OCI-LY7 (cell line): ENCODE data around the gene CMIP. TPM values are rescaled to one million over a fixed set of nuclear protein-coding genes. Genes with fewer than 3 reads are reported as not detected.

Source experiments
- BruUV-seq: library from RNA; stranded (reverse); fragments of 400-500 nt; replicated peaks from 2 replicates; lab custom pipeline; 2021; lab: Mats Ljungman, UMichigan
- CTCF ChIA-PET: fragments of 300-600 bp; sonication (Branson Sonifier 250); formaldehyde crosslinking; loops from one replicate; lab custom pipeline; 2022; ENCODE audit warnings: antibody characterized with exemption; ENCODE audit not compliant: unreplicated experiment; lab: Charles Lee
- POLR2A ChIA-PET: fragments of 300-600 bp; sonication (Branson Sonifier 250); formaldehyde crosslinking; loops from one replicate; lab custom pipeline; 2022; ENCODE audit warnings: antibody characterized with exemption; lab: Charles Lee
- DNase-seq: peaks from one replicate; pipeline ENCODE4 v3.0.0-alpha.2; 2015; ENCODE audit warnings: low spot score
- H2AFZ ChIP-seq: fragments of 200-600 bp; sonication (generic), shearing (Covaris generic); 2 replicates; pipeline ENCODE4 v1.6.1; 2014; ENCODE audit warnings: mild to moderate bottlenecking, antibody characterized with exemption, low read length, moderate library complexity
- H3K27ac ChIP-seq: fragments of 200-600 bp; sonication (generic); 2 replicates; pipeline ENCODE4 v1.5.1; 2014; ENCODE audit warnings: mixed run types, low read depth, mild to moderate bottlenecking, moderate library complexity, low read length, inconsistent platforms; ENCODE audit not compliant: poor library complexity, severe bottlenecking
- H3K36me3 ChIP-seq: fragments of 200-600 bp; sonication (generic); 2 replicates; pipeline ENCODE4 v1.6.1; 2014; ENCODE audit warnings: mild to moderate bottlenecking, antibody characterized with exemption, low read length, moderate library complexity, mixed read lengths; ENCODE audit not compliant: insufficient read depth
- H3K4me1 ChIP-seq: fragments of 200-600 bp; sonication (generic); 2 replicates; pipeline ENCODE4 v1.5.1; 2014; ENCODE audit warnings: mild to moderate bottlenecking, low read length; ENCODE audit not compliant: insufficient read depth, poor library complexity, severe bottlenecking
- H3K4me2 ChIP-seq: fragments of 200-600 bp; sonication (generic); 2 replicates; pipeline ENCODE4 v1.6.1; 2014; ENCODE audit warnings: mild to moderate bottlenecking, low read length
- H3K4me3 ChIP-seq: fragments of 200-600 bp; sonication (generic); 2 replicates; pipeline ENCODE4 v1.5.1; 2014; ENCODE audit warnings: mild to moderate bottlenecking, low read depth, low read length; ENCODE audit not compliant: poor library complexity, severe bottlenecking
- H3K79me2 ChIP-seq: fragments of 200-600 bp; sonication (generic); 2 replicates; pipeline ENCODE4 v1.6.1; 2016; ENCODE audit warnings: low read depth, mild to moderate bottlenecking, low read length, moderate library complexity, mixed read lengths; ENCODE audit not compliant: insufficient read depth
- H3K9me2 ChIP-seq: fragments of 200-600 bp; sonication (generic); 2 replicates; pipeline ENCODE4 v1.6.1; 2016; ENCODE audit warnings: mild to moderate bottlenecking, low read length, mixed read lengths; ENCODE audit not compliant: insufficient read depth
- H3K9me3 ChIP-seq: fragments of 200-600 bp; sonication (generic); 2 replicates; pipeline ENCODE4 v1.6.1; 2014; ENCODE audit warnings: mild to moderate bottlenecking, mixed run types, low read length, mixed read lengths
- H4K20me1 ChIP-seq: fragments of 200-600 bp; sonication (generic); 2 replicates; pipeline ENCODE4 v1.6.1; 2014; ENCODE audit warnings: mild to moderate bottlenecking, antibody characterized with exemption, low read length, moderate library complexity, mixed read lengths; ENCODE audit not compliant: insufficient read depth
- EZH2phosphoT487 ChIP-seq: fragments of 200-600 bp; sonication (generic); IDR thresholded peaks from 2 replicates; pipeline ENCODE4 v1.6.1; 2018; ENCODE audit warnings: low read depth, borderline replicate concordance, mild to moderate bottlenecking, mixed run types, antibody characterized with exemption, low read length, moderate library complexity, mixed read lengths
- intact Hi-C: fragments of 100-400 bp; cut with micrococcal nuclease; formaldehyde crosslinking; loops from one replicate; pipeline ENCODE4 v1.10.0; 2022; ENCODE audit not compliant: unreplicated experiment
- total RNA-seq, 2 experiments: library from RNA; depleted of rRNA in 1 of 2; stranded (reverse); fragments of >200 nt in 1 of 2; shearing (Covaris generic) in 1 of 2; gene quantifications; 2 replicates each; pipeline ENCODE4 v1.2.3, GENCODE V29; 2014 to 2022
- TF ChIP-seq, protein P1 (sequence below): fragments of 200-600 bp; sonication (generic); conservative IDR thresholded peaks from 2 replicates; pipeline ENCODE4 v1.5.1; 2014; ENCODE audit warnings: mild to moderate bottlenecking, antibody characterized with exemption, low read length, moderate library complexity, mixed read lengths

Gene CMIP
- total RNA-seq, 2 experiments from 2014 or later, result 15.4 to 70.3 TPM

DNA sequence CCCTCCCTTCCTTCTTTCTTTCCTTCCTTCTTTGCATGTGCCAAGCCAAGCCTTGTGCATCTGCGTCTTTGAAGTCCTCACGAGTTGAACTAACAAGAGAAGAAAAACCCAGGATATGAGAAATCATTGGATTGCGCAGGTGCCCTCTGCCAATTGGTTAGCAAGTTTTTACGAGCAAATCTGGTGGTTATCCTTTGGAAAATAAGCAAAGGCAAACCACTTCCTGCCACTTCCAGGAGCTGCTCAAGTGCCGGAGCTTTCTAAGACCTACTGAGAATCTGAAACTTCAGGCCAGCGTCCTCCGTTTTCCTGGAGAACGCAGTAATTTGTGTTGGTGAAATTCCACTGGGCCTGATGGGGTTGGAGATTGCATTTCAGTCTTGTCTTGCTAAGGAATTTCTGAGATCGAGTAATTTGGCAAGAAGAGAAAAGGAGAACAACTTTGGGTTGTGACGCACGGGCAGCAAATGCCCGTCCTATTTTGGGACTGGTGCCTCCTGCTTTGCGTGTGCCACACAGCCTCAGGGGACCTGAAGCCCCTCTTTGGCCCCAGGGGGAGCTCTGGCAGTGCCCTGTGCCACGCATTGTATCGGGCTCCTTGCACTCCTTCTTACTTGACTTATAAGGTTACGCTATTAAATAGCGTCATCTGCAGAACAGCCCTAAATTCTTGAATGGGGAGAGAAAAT, 56.4 kb downstream of the CMIP start:
- peaks cover 5% of the 10 kb centered on the region; the same call in 1 of the 2 replicates for H4K20me1 ChIP-seq
- DNase-seq, result no peak
- intact Hi-C loops, result no loop called here

DNA sequence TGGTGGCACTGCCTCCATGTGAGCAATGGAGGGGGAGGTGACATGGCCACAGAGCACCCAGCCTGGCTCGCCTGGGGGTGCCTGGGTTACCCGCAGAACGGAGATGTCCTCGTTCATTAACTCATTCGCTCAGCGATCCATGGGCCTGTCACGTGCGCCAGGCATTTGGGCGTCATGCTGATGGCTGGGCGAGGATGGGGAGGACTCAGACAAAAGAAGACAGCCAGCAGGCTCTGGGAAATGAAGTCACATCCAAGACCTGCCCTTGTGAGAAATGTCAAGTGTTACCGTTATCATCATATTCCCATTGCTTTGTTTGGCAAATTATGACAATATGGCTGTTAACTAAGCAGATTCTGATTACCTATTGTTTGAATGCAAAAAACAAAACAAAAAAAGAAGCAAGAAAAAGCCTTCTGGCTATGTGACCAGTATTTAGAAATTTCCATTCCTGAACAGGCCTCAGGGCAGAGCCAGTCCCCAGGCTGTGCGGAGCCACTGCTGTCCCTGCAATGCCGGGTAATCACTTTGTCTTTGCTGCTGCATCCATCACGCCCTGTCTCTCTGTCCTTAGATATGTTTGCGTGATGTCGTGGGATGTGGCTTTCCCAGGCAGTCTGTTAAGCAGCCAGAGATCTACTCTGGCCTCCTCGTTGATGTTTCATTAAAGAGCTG, 57.9 kb downstream of the CMIP start:
- ChIA-PET CTCF (interaction anchor here (0.6 to 1.0 kb wide), 2 partner anchors 17 to 21 kb away, joined by 3 read pairs; no protein-coding TSS in a partner anchor), POLR2A (interaction anchor here (0.7 to 1.1 kb wide), 2 partner anchors 11 to 17 kb away, joined by 3 read pairs; no protein-coding TSS in a partner anchor)
- Histone ChIP-seq H2AFZ (no peak overlapping the region), H3K79me2 (0 out of 2 replicates have a peak, but pooled peaks cover 3% of the 10 kb centered on the region), H3K9me2 (no peaks in the 10 kb centered on the region), H3K36me3 (no peaks in the 10 kb centered on the region; the same call in 1 of the 2 replicates), H3K27ac (no peak overlapping the region), H4K20me1 (peaks cover 5% of the 10 kb centered on the region; the same call in 1 of the 2 replicates), H3K4me1 (peaks cover 28% of the 10 kb centered on the region), H3K4me2 (no peak overlapping the region), H3K9me3 (no peaks in the 10 kb centered on the region), H3K4me3 (no peak overlapping the region)
- TF ChIP-seq, protein P1, sequence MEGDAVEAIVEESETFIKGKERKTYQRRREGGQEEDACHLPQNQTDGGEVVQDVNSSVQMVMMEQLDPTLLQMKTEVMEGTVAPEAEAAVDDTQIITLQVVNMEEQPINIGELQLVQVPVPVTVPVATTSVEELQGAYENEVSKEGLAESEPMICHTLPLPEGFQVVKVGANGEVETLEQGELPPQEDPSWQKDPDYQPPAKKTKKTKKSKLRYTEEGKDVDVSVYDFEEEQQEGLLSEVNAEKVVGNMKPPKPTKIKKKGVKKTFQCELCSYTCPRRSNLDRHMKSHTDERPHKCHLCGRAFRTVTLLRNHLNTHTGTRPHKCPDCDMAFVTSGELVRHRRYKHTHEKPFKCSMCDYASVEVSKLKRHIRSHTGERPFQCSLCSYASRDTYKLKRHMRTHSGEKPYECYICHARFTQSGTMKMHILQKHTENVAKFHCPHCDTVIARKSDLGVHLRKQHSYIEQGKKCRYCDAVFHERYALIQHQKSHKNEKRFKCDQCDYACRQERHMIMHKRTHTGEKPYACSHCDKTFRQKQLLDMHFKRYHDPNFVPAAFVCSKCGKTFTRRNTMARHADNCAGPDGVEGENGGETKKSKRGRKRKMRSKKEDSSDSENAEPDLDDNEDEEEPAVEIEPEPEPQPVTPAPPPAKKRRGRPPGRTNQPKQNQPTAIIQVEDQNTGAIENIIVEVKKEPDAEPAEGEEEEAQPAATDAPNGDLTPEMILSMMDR, result no peak
- TF ChIP-seq EZH2phosphoT487, result no peak
- DNase-seq, result no peak
- intact Hi-C loops, result no loop called here
- BruUV-seq, result no TSS peak

More for the DNA sequence above, 56.4 kb downstream of the CMIP start:
- POLR2A ChIA-PET, result interaction anchor here (0.6 to 0.7 kb wide), 3 partner anchors 22 to 1377 kb away, joined by 3 to 6 read pairs (median 4); no protein-coding TSS in a partner anchor
- Histone ChIP-seq H3K27ac (no peak overlapping the region), H3K4me2 (peak overlapping the region; percentile 38; the same call in 1 of the 2 replicates), H3K36me3 (no peaks in the 10 kb centered on the region; the same call in 1 of the 2 replicates), H2AFZ (no peak overlapping the region), H3K4me3 (no peak overlapping the region), H3K79me2 (0 out of 2 replicates have a peak, but pooled peaks cover 2% of the 10 kb centered on the region), H3K4me1 (peaks cover 35% of the 10 kb centered on the region), H3K9me2 (no peaks in the 10 kb centered on the region), H3K9me3 (no peaks in the 10 kb centered on the region)
- TF ChIP-seq, protein P1, result no peak
- TF ChIP-seq EZH2phosphoT487, result no peak
- no TSS peak for BruUV-seq
- CTCF ChIA-PET, result interaction anchor here (0.6 kb wide), 1 partner anchor 369 kb away, joined by 4 read pairs; no protein-coding TSS in a partner anchor
